ENCODE data around the gene TMEM52.
"Not testable (repeated sequence)": the region's sequence is repeated elsewhere in the genome, so short reads cannot be mapped to it uniquely, and the experiment has no call there.

TMEM52 gene

DNA sequence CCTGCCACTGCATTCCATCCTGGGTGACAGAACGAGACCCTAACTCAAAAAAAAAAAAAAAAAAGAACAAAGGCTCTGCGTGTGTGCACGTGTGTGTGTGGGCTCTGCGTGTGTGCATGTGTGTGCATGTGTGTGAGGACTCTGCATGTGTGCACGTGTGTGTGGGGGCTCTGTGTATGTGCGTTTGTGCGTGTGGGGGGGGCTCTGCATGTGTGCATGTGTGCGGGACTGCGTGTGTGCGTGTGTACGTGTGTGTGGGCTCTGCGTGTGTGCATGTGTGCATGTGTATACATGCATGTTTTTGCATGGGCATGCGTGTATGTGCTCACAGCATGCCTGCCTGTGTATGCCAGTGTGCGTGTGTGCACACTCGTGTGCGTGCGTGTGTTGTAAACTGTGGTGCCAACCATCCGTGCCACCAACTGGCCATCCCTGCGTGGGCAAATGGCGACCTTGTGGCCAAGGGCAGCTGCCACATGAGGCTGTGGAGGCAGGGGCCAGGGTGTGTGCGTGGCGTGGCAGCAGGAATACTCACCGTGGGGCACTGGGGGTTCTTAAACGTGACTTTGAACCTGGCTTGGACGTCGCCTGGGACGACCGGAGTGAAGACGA, 26.8 kb upstream of the TMEM52 start:
- DNase-seq, result no peak

- peak; percentile 40 for DNase-seq
Measured at GRCh38 chr1:1943834-1944570, 24.9 kb upstream of the TMEM52 start.

- no peak for DNase-seq
Measured at GRCh38 chr1:1942753-1943656, 23.9 kb upstream of the TMEM52 start.

- DNase-seq, result no peak
Measured at GRCh38 chr1:1941868-1942752, 23.0 kb upstream of the TMEM52 start.

GRCh38 chr1:1941211-1941841, 22.2 kb upstream of the TMEM52 start:
- DNase-seq, result no peak

- DNase-seq, result no peak
Measured at GRCh38 chr1:1940123-1940425, 21.0 kb upstream of the TMEM52 start.

DNA sequence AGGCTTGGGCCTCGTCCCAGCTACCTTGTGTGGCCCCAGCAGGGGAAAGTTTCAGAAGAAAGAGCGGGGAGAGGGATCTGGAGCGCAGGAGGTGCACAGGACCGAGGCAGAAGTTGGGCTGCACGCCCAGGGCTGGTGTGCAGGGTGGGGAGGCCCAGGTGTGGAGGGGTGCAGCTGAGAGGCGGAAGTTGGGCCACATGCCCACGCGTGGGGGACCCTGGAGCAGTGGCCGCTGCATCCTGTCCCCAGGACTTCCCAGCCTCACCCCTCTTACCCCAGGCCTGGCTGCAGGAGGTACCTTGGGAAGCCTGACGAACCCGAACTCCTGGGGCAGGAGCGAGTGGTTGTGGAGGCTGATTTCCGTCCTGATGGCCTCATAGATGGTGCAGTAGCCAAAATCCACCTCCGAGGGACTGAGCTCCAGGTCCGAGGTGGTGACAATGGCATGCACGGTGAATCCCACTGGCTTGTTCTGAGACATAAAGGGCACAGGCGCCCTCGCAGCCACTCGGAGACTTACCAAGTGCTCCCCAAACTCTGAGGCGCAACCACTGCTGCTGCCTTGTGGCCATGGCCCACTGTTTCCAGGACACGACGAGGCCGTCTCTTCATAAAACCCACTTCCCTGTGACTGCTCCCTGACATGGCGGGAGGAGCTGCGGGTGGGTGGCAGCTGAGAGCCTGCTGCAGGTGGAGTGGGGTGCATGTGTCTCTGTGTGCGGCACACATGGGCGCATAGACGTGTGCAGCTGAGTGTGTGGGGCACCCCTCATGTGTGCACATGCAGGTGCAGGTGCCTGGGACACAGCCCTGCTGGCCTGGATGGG, 20.4 kb upstream of the TMEM52 start:
- DNase-seq, result no peak

GRCh38 chr1:1938613-1939295, 19.7 kb upstream of the TMEM52 start:
- no peak for DNase-seq

- no peak for DNase-seq
Measured at GRCh38 chr1:1938276-1938573, 19.1 kb upstream of the TMEM52 start.

GRCh38 chr1:1937549-1938275, 18.6 kb upstream of the TMEM52 start:
- DNase-seq, result no peak

DNA sequence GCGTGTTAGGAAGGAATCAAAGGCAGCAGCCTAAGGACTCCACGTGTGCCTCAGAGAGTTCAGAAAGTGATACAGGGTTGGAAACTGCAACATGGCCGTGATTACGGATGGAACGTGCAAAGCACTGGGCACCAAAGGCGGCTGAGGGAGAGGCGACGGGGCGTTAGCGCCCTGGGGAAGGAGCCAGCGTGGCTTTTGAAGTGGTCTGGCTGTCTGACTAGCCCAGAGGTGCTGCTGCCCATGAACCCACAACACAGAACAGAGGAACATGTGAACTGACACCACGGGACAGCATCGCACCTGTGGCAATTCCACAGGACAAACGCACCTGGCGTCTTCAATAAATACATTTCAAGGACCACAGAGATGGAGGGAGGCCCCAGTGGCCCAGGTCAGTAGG, 18.0 kb upstream of the TMEM52 start:
- DNase-seq, result no peak

DNA sequence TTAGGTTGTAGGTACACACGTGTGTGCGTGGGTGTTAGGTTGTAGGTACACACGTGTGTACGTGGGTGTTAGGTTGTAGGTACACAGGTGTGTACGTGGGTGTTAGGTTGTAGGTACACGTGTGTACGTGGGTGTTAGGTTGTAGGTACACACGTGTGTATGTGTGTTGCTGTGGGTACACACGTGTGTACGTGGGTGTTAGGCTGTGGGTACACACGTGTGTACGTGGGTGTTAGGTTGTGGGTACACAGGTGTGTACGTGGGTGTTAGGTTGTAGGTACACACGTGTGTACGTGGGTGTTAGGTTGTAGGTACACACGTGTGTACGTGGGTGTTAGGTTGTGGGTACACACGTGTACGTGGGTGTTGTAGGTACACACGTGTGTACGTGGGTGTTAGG, 15.8 kb upstream of the TMEM52 start:
- DNase-seq, result not testable (repeated sequence)

DNA sequence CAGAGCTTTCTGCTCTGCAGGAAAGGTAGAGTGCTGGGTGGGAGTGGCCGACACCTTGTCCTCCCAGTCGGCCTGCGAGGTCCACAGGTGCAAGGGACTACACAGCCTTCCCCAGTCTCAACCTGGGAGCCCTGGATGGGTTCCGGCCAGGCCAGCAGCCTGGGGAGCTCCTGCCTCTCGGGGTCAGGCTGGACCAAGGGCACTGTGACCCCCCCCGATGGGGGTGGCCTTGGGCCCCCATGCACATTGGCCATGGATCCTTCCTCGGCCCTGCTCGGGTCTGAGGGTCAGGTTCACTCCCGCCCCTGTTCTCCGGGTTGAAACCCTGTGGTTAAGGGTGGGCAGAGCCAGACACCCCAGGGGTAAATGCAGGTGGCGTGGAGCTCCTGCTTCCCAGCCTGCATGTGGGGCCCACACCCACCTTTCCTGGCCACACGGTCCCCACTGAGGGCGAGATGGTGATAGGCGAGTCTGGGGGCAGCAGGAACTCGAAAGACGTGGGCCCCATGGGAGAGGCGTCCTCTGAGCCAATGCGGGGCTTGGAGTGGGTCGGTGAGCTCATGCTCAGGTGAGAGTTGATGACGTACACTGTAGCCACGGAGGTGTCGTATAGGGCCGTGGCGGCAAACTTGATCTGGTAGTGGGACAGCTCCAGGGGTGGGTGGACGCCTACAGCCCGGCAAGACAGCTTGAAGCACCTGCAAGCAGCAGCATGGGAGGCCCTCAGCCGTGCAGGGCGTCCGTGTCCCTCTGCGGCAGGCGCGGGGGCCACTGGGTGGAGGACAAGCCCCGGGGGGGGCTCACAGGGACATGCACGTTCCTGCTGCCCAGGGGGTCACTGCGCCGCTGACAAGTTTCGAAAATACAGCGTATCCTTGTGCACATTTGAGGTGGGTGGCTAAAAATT, 10.8 kb upstream of the TMEM52 start:
- DNase-seq, result no peak

DNA sequence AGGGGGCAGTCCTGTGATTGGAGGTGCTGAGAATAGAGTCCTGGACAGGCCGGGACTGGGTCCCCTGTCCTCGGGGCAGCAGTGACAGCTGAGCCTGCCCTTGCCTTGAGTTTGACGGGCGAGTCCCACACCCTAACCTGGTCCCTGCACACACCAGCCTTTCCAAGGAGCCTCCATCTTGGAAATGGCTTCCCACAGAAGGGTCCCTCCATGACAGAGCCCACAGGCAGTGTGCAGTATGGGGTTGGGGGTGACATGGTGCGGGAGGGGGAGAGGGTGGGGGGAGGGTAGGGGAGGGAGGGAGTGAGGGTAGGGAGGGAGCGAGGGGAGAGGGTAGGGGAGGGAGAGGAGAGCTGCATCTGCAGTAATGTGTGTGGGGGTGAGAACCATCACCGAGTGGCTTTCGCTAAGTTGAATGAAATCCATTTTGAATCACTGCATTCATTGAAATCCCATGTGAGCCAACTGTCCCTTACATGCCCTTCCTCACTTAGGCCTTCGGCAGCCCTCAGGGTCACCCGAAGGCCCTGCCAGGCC, 10.1 kb upstream of the TMEM52 start:
- no peak for DNase-seq

GRCh38 chr1:1928231-1929101, 9.4 kb upstream of the TMEM52 start:
- DNase-seq, result no peak

GRCh38 chr1:1927751-1928150, 8.7 kb upstream of the TMEM52 start:
- DNase-seq, result no peak

GRCh38 chr1:1926886-1927660, 8.0 kb upstream of the TMEM52 start:
- no peak for DNase-seq
